LoVo (cell line): ENCODE results near the gene WNT10A.
A peak's percentile ranks its signal among the peaks of the same experiment; 100 is the strongest.
"Not testable (repeated sequence)": the region's sequence is repeated elsewhere in the genome, so short reads cannot be mapped to it uniquely, and the experiment has no call there.

Experiments
- DNase-seq: peaks from one replicate; pipeline ENCODE4 v3.0.0-alpha.2; 2016; ENCODE audit warnings: low spot score

The WNT10A gene

DNA sequence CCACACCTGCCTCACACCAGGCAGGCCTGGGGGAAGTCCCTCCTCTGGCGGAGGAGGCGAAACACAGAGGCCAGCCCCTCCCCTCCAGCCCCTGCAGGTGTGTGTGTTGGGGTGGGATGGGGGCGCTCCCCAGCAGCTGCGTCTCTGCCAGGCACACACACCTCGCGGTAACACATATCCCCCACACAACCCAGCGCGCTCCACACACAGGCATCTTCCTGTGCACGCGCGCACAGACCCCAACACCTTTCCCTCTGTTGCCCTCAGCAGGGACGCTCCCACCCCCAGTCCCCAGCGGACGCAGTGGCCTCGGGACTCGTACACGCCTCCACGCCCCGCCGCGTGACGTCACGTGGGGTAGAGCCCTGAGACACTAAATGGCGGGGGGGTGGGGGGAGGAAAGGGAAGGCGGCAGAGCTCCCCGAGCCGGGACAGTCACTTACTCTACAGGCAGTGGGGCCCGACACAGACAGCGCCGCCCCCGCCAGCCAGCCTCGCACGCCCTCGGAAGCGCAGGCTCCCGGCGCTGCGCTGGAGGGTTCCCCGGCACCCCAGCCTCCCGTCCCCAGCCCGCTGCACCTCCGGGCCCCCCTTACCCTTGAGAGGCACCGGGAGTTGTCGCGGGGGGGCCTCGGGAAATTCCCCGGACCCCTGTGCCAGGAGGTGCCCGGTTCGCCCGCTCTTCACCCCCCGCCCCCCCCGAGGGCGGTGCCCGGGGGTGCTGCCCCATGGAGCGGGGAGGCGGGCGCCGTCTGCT, at the start of gene WNT10A:
Gene WNT10A, plus strand, starts transcription at position 751 of the 757 bp plus-strand sequence. CDS start 144 bp downstream, outside the sequence.
- no peak for DNase-seq

DNA sequence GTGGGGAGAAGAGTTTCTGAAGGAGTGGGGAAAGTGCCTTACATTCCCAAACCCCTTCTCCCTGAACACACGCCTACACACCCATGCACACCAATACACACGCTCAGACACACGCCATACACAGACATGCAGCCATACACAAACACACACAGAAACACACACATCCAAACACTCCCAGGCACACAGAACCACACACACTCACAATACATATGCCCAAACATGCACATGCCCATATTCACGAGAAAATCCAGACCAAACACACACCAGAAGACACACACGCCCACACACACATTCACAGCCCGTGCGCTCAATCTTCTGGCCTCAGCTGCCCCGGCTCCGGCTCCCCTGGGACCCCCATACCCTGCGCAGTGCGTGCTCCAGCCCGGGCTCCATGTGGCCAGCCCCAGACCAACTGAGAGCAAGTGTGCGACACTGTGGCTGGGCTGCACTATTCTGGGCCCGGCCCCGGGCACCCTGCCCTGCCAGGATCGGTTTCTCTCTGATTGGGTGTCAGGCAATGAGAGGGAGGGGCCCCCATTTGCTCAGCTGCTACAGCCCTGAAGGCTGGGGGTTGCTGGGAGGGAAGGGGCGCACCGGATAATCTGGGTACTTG, 49.2 kb upstream of the WNT10A start, which contains the start of gene PRKAG3:
Gene PRKAG3, minus strand, starts transcription at position 426 of the 613 bp plus-strand sequence.
- no peak for DNase-seq

DNA sequence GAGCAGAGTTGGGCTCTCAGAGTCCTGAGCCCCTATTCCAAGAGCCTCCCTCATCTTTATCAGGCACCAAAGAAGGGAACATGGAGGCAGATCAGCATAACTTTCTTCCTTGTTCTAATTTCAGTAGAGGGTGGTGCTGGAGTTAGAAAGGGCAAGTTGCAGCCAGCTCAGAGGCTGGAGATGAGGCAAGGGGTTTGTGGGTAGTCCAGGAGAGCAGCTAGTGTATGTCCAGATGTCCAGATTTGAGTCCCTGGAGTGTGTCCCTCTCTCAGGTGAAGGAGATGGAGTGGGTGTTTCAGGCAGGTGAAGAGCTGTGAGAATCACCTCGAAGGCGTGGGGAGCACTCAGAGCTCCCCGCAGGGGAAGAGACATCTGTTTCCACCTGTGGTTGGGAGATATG, 48.6 kb upstream of the WNT10A start:
- no peak for DNase-seq

GRCh38 chr2:218832520-218832919, 48.1 kb upstream of the WNT10A start:
- peak; percentile 16 for DNase-seq

GRCh38 chr2:218833023-218833609, 47.5 kb upstream of the WNT10A start:
- DNase-seq: no peak

GRCh38 chr2:218834685-218835084, 46.0 kb upstream of the WNT10A start:
- no peak for DNase-seq

DNA sequence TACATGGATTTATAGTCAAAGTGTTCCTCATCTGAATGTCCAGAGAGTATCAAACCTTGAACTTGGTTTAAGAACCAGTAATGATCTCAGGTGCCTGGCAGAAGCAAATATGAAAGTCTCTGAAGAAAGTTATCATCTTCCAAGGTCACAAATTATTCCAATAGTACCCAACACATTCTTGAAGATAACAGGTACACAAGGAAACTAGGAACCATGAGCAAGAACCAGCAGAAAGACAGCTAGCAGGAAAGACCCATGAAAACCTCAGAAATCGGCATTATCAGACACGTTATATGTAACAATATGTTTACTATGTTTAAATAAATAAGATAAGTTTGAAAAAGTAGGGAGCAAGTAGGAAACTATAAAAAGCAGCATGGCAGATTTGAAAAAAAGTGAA, 43.2 kb upstream of the WNT10A start:
- no peak for DNase-seq

DNA sequence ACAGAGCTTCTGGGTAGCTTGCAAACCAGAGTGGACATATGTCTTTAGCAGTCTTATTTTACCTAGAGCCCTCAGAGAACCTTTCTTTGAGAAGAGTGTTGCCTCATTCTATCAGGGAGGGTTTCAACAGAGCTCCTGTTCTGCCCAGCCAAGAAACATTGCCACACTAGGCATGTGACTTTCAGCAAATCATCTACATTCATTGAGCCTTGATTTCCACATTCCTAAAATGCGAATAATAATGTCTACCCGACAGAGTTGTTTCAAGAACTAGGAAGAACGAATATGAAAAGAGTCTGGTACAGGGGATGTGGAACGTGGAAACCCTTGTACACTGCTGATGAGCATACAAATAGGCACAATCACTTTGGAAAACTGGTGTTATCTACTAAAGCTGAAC, 41.2 kb upstream of the WNT10A start:
- no peak for DNase-seq

DNA sequence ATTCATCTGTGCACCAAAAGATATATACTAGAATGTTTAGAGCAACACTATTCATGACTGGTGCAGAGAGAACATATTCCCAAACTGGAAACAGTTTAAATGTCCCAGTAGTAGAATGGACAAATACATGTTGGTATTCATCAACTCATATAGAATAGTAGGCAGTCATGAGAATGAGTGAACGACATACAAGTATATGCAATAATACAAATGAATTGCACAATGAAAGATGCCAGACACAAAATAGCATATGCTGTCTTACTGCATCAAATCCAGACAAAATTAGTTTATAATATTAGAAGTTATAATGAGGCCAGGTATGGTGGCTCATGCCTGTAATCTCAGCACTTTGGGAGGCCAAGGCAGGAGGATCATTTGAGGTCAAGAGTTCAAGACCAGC, 40.8 kb upstream of the WNT10A start:
- DNase-seq: no peak

- not testable (repeated sequence) for DNase-seq
These were observed 36.3 kb upstream of the WNT10A start for GRCh38 chr2:218844334-218844733.

- not testable (repeated sequence) for DNase-seq
These were observed 33.7 kb upstream of the WNT10A start for GRCh38 chr2:218846963-218847362.

DNA sequence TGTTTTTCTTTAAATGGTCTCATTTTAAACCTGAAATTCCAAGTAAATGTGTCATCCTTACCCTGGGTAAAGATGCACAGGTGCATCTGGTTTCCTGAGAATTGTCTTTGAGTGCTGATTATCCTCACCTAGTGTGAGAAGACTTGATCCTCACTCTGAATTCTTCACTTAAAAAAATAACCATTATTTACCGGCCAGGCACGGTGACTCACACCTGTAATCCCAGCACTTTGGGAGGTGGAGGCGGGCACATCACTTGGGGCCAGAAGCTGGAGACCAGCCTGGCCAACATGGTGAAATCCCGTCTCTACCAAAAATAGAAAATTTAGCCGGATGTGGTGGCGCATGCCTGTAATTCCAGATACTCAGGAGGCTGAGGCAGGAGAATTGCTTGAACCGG, 30.9 kb upstream of the WNT10A start:
- DNase-seq: peak; percentile 11

GRCh38 chr2:218850796-218851195, 29.9 kb upstream of the WNT10A start:
- DNase-seq: no peak

GRCh38 chr2:218851286-218851685, 29.4 kb upstream of the WNT10A start:
- no peak for DNase-seq

DNA sequence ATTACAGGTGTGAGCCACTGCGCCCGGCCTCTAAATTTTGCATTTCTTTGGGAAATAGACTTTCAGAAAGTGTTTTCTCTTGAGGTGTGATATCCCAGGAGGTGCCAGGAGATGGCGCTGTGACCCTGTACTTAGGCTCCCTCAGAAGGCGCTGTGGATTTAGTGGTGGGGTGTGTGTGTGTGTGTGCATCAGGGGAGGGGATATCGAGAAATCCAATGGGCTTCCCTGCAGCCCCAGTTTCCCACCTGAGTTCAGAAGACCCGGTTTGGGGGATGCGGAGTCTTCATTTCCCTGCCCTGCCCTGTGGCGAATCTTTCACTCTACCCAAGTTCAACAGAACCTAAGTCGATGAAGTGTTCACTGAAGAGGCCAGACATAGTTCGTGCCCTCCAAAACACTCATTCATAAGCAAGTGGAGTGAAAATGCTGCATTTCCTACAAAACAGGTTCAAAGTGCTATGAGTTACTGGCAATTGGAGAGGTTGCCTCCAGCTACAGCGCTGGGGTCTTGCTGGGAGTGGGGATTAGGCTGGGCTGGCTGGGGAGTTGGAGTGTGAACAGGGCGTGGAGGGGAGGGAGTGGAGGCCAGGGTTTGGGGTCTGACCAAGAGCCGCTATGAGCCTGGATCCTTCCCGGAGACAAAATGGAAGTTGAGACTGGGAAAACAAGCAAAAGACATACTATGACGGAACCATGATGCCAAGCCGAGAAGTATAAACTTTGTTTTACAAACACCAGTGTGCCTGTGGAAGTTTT, 27.6 kb upstream of the WNT10A start:
- peak; percentile 55 for DNase-seq

DNA sequence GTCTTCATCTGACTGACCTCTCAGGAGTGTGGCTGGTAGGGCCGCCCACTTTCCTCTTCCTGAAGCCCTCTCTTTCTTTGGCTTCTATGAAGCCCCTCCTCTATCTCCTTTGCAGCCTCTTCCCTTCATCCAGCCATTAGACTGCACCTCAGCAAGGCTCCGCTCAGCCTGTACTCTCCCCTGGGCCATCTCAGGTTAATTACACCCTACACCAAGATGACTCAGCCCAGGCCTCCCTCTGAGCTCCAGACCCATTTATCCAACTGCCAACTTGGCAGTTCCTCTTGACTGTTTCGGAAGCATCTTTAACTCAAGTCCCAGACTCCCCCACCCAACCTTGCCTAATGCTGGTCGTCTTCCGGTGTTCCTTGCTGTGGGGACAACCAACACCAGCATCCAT, 26.9 kb upstream of the WNT10A start:
- peak; percentile 21 for DNase-seq

GRCh38 chr2:218854860-218855259, 25.8 kb upstream of the WNT10A start:
- no peak for DNase-seq

- no peak for DNase-seq
These were observed 25.1 kb upstream of the WNT10A start for GRCh38 chr2:218855305-218856166.

DNA sequence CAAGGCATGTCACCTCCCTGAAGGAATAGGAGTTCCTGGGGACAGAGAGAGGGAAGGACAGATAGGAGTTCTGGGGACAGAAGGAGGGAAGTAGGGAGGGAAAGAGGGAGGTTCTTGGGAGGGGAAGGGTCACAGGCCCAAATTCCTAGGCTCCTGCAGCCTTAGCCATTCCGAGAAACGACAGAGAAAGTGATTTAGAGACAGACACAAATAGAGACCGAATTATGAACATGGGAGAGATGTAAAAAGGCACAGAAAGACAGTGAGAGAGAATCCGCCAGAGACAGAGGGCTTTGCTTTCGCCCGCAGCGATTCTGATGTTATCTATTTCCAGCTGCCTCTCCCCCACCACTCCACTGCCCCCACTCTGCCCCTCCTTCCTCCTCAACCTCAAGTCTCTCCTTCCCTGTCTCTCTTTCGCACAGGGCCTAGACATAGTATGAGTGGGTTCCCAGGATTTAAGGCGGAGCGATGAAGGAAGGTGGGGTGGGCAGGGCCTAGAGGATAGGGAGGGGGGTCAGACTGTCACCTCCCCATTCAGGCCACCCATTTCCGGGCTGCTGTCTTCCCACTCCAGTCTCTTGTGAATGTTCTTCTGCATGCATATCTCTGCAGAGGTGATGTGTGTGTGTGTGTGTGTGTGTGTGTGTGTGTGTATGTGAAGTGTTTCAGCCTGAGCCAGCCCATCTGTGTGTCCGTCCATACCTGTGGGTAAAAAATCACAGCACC, 24.3 kb upstream of the WNT10A start:
- no peak for DNase-seq

DNA sequence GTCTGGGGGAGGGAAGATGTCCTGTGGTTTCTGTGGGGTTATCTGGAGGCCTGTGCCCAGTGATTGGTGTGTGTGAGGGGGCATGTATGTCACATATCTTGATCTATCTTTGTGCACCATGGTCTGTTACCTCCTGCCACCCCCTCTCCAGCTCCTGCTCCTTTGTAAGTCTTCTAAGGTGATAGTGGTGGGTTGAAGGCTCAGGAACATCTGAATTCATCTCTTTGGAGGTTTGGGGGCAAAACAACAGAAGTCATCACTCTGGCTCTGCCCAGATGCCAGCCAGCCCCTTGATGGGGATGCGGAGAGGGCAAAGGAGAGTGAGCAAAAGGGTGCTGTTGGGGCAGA, 23.8 kb upstream of the WNT10A start:
- no peak for DNase-seq
